ENCODE results near the gene MAPK6. TPM values are rescaled to one million over a fixed set of nuclear protein-coding genes. Genes with fewer than 3 reads are reported as not detected.

The MAPK6 gene
- total and polyA plus RNA-seq, 2 of the 4 experiments (the other 2 are of a cell fraction) = 22.6 to 60.6 TPM

DNA sequence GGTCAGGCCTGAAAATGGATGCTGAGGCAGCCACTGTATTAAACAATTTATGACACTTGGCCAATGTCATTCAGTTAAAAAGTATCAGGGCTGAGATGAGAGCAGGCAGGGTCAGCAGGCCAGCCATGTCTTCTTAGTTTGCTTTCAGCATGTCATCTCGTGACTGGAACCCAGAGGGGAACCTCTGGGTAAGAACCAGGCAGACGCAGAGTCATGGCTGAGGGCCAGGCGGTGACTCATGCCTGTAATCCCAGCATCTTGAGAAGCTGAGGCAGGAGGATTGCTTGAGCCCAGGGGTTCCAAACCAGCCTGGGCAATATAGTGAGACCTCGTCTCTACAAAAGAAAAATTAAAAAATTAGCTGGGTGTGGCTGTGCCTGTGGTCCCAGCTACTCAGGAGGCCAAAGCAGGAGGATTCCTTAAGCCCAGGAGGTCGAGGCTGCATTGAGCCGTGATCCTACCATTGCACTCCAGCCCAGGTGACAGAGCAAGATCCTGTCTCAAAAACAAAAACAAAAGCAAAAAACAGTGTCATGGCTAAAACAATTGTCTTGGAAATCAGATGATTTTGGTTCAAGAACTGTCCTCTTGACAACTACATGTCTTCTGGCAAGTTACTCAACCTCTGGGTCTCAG lies 81.9 kb downstream of the MAPK6 start:
- no peak overlapping the region; the same call in 2 of the 3 replicates for H2BK15ac ChIP-seq (ENCODE audit: low read depth, low read length)
- H3K4ac ChIP-seq (ENCODE audit: low read depth, low read length) = peak overlapping the region; percentile 3; the same call in 1 of the 2 replicates
- dilution Hi-C loops (cut with HindIII; ENCODE audit: low sequenced_read_pairs, unreplicated experiment) = no loop called here

More for the DNA sequence above, 81.9 kb downstream of the MAPK6 start:
- Histone ChIP-seq H3K9ac (ENCODE audit: low read depth, low read length) (no peak overlapping the region), H3K56ac (ENCODE audit: extremely low read depth, insufficient read depth, low read length) (0 out of 2 replicates have a peak overlapping the region, but pooled peaks have one; percentile 24), H3K4me3 (ENCODE audit: insufficient read depth, low read depth, low read length) (no peak overlapping the region), H4K20me1 (ENCODE audit: insufficient read depth, low read length) (no peaks in the 10 kb centered on the region), H4K8ac (ENCODE audit: low read depth in 2 of 2, low read length in 2 of 2) (peak overlapping the region in 1 of 2 experiments; percentile 13; a peak in 1 of 4 replicates), H3K79me1 (ENCODE audit: low read depth in 1 of 2, low read length in 2 of 2) (0 out of 4 replicates have a peak, but pooled peaks cover 0 to 4% of the 10 kb centered on the region in 2 experiments), H4K5ac (ENCODE audit: low read depth, low read length) (0 out of 2 replicates have a peak overlapping the region, but pooled peaks have one; percentile 27), H3K14ac (replicated peaks; ENCODE audit: low read depth, low read length) (no peak overlapping the region; the same call in 1 of the 2 replicates), H2AFZ (replicated peaks; ENCODE audit: low read length, poor library complexity) (peak overlapping the region; percentile 68), H3K4me1 (ENCODE audit: control insufficient read depth, insufficient read depth, low read length) (peaks cover 7% of the 10 kb centered on the region), H3K23ac (ENCODE audit: low read depth, low read length) (no peak overlapping the region), H3K9me1 (ENCODE audit: insufficient read depth, low read length) (peaks cover 6% of the 10 kb centered on the region), H3K36me3 (ENCODE audit: control insufficient read depth, insufficient read depth, low read length) (no peaks in the 10 kb centered on the region), H2BK120ac (ENCODE audit: low read depth, low read length) (peak overlapping the region; percentile 55; the same call in 1 of the 2 replicates), H4K91ac (ENCODE audit: insufficient read depth, low read depth, low read length) (no peak overlapping the region), H2AK5ac (ENCODE audit: low read depth, low read length) (peak overlapping the region; percentile 5; the same call in 1 of the 2 replicates), H3K18ac (ENCODE audit: low read depth, low read length) (peak overlapping the region; percentile 50; the same call in 1 of the 2 replicates), H3K27ac (ENCODE audit: insufficient read depth, low read length) (0 out of 2 replicates have a peak overlapping the region, but pooled peaks have one; percentile 17), H3K4me2 (ENCODE audit: low read depth, low read length) (no peak overlapping the region), H3K9me3 (ENCODE audit: control insufficient read depth, insufficient read depth, low read length) (no peaks in the 10 kb centered on the region), H3K27me3 (ENCODE audit: control insufficient read depth, insufficient read depth, low read length) (no peaks in the 10 kb centered on the region), H2BK20ac (ENCODE audit: low read depth, low read length) (peak overlapping the region; percentile 55; the same call in 1 of the 2 replicates), H2BK5ac (ENCODE audit: low read depth, low read length, poor library complexity, severe bottlenecking) (peak overlapping the region; percentile 2), H2AK9ac (replicated peaks; ENCODE audit: low read depth, low read length, poor library complexity) (peak overlapping the region; percentile 77)
- CTCF ChIA-PET = no interaction called here
- POLR2A ChIA-PET (ENCODE audit: unreplicated experiment) = no interaction called here
- peak; percentile 84; the same call in 1 of the 2 replicates for TF ChIP-seq BHLHE40 (IDR thresholded peaks at IDR 0.05; ENCODE audit: low read depth, low read length)
- peak; percentile 85 for TF ChIP-seq FOS (IDR thresholded peaks at IDR 0.05; ENCODE audit: low read depth, low read length)
- TF ChIP-seq, protein P1, sequence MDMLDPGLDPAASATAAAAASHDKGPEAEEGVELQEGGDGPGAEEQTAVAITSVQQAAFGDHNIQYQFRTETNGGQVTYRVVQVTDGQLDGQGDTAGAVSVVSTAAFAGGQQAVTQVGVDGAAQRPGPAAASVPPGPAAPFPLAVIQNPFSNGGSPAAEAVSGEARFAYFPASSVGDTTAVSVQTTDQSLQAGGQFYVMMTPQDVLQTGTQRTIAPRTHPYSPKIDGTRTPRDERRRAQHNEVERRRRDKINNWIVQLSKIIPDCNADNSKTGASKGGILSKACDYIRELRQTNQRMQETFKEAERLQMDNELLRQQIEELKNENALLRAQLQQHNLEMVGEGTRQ (IDR thresholded peaks at IDR 0.05; ENCODE audit: low read depth, low read length) = 0 out of 2 replicates have a peak, but pooled peaks have one; percentile 17
- TF ChIP-seq, protein P2, sequence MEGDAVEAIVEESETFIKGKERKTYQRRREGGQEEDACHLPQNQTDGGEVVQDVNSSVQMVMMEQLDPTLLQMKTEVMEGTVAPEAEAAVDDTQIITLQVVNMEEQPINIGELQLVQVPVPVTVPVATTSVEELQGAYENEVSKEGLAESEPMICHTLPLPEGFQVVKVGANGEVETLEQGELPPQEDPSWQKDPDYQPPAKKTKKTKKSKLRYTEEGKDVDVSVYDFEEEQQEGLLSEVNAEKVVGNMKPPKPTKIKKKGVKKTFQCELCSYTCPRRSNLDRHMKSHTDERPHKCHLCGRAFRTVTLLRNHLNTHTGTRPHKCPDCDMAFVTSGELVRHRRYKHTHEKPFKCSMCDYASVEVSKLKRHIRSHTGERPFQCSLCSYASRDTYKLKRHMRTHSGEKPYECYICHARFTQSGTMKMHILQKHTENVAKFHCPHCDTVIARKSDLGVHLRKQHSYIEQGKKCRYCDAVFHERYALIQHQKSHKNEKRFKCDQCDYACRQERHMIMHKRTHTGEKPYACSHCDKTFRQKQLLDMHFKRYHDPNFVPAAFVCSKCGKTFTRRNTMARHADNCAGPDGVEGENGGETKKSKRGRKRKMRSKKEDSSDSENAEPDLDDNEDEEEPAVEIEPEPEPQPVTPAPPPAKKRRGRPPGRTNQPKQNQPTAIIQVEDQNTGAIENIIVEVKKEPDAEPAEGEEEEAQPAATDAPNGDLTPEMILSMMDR (conservative IDR thresholded peaks at IDR 0.05; ENCODE audit: low read depth, low read length) = no peak
- ATAC-seq (ENCODE audit: low read depth) = no peak
- 10% methylated on average over 3 of the region's 6 CpGs; no CpG with 5 or more reads in 1 of the 2 experiments for WGBS, 2 experiments (ENCODE audit: extremely low coverage in 2 of 2, insufficient read length in 1 of 2)
- BruUV-seq (replicated peaks) = no TSS peak
- DNase-seq = peak; percentile 94
- in situ Hi-C loops (cut with MboI; ENCODE audit: low sequenced_read_pairs) = no loop called here
- intact Hi-C loops (cut with micrococcal nuclease) = no loop called here

Data from IMR-90 (cell line).